GM12874 (cell line): ENCODE data around the gene GAPVD1.

Experiments used
- CTCF ChIP-seq: IDR thresholded peaks from 2 replicates; pipeline ENCODE4 v1.5.1; 2011; ENCODE audit warnings: low read depth, mild to moderate bottlenecking, control low read depth, low read length, moderate library complexity; ENCODE audit not compliant: insufficient read depth

Gene GAPVD1

DNA sequence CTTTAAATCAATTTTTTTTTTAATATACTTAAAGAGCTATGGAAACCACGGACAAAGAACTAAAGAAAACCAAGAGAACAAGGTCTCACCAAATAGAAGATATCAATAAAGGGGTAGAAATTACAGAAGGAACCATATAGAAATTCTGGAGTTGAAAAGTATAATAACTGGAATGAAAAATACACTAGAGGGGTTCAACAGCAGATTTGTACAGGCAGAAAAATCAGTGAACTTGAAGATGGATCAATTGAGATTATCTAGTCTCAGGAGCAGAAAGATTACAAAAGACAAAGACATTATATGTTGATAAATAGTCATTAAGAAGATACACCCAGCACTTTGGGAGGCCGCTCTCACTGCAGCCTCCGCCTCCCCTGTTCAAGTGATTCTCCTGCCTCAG is 56.1 kb downstream of the GAPVD1 start:
- TF ChIP-seq CTCF: no peak

- TF ChIP-seq CTCF: no peak
Measured at GRCh38 chr9:125321496-125321895, 59.9 kb downstream of the GAPVD1 start.

DNA sequence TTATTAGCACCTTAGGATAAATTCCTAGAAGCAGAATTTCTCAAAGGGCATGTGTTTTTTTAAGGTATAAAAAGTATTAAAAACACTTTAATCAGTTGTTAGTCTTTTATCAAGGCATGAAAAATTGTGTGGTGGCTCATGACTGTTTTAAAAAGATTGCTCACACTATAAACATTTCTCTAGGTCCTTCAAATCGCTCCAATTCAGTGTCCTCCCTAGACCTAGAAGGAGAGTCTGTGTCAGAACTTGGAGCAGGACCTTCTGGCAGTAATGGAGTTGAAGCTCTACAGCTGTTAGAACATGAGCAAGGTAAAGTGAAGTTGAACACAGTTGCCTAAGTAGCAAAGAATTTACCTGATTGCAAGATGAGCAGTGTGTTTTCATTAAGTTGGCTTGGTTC is 62.0 kb downstream of the GAPVD1 start:
- no peak for TF ChIP-seq CTCF

- no peak for TF ChIP-seq CTCF
Measured at GRCh38 chr9:125325826-125326225, 64.2 kb downstream of the GAPVD1 start.

DNA sequence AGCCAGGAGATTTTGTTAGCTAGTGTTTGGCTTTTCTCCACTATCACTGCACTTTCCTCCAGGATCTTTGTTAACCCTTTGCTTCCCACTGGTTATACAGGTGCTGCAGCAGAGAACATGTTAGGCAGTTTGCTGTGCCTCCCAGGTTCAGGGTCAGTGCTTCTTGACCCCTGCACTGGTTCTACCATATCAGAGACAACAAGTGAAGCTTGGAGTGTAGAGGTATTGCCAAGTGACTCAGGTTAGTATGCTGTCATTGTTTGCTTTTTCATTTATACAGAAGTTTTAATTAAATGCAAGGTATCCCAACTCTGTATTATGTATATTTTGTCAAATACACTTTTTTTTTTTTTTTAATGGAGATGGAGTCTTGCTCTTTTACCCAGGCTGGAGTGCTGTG is 68.4 kb downstream of the GAPVD1 start:
- TF ChIP-seq CTCF: no peak

DNA sequence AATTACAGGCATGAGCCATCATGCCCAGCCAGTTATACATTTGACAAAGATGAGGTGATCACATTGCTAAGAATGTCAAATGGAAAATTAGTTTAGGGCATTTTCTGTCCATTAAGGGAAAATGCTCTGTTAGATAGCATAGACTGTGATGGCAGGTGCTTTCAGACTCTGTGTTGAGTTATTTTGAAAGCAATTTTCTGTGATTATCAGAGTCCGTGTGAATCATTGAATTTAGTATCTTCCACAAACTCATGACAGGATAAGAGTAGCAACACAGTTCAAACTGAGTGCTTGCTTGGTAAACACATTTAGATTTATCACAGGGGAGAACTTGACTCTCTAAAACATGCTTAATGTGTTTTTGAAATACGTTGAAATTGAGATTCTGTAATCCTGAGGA is 69.0 kb downstream of the GAPVD1 start:
- TF ChIP-seq CTCF: no peak

- TF ChIP-seq CTCF: no peak
Measured at GRCh38 chr9:125332527-125332926, 70.9 kb downstream of the GAPVD1 start.

DNA sequence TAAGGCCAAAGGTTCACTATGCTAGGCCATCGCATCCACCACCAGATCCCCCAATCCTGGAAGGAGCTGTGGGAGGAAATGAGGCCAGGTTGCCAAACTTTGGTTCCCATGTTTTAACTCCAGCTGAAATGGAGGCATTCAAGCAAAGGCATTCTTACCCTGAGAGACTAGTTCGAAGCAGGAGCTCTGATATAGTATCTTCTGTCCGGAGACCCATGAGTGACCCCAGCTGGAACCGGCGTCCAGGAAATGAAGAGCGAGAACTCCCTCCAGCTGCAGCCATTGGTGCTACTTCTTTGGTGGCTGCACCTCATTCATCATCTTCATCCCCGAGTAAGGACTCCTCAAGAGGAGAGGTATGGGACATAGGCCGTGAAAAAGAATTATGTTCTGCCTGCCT is 75.6 kb downstream of the GAPVD1 start:
- TF ChIP-seq CTCF: no peak
